ENCODE results near the gene RSPO4.

DNA sequence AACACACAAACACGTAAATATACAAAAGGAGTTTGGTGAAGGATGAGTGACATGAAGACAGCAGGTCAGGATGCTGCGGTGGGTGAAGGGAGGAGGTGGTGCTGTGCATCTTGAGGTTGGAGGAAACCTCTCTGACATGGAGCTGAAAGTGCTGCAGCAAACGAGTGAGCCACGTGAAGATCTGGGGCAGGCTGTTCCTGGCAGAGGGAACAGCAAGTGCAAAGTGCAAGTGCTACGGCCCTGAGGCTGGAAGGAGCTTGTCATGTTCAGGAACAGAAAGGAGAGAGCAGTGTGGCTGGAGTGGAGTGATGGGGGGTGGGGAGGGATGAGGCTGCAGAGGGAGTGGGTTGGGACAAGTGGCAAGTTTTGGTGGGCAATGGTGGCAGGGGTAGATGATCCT, 61.2 kb downstream of the RSPO4 start:
- TF ChIP-seq, protein P1, sequence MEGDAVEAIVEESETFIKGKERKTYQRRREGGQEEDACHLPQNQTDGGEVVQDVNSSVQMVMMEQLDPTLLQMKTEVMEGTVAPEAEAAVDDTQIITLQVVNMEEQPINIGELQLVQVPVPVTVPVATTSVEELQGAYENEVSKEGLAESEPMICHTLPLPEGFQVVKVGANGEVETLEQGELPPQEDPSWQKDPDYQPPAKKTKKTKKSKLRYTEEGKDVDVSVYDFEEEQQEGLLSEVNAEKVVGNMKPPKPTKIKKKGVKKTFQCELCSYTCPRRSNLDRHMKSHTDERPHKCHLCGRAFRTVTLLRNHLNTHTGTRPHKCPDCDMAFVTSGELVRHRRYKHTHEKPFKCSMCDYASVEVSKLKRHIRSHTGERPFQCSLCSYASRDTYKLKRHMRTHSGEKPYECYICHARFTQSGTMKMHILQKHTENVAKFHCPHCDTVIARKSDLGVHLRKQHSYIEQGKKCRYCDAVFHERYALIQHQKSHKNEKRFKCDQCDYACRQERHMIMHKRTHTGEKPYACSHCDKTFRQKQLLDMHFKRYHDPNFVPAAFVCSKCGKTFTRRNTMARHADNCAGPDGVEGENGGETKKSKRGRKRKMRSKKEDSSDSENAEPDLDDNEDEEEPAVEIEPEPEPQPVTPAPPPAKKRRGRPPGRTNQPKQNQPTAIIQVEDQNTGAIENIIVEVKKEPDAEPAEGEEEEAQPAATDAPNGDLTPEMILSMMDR (conservative IDR thresholded peaks at IDR 0.05 in 1 of 2, IDR thresholded peaks at IDR 0.05 in 1 of 2; ENCODE audit: extremely low read depth in 1 of 2, insufficient read depth in 1 of 2, low read depth in 1 of 2, low read length in 2 of 2): no peak
- TF ChIP-seq EZH2 (IDR thresholded peaks at IDR 0.05; ENCODE audit: borderline replicate concordance, low read length): no peak

All from mammary epithelial cell (primary cell).